22Rv1 (cell line): Measurements from ENCODE around the gene SLC43A2.

Experiments used
- H3K27ac ChIP-seq: fragments of 450-650 bp; 2 replicates; pipeline ENCODE4 v1.5.1; 2017
- CTCF ChIP-seq: fragments of 450-650 bp; IDR thresholded peaks from 2 replicates; pipeline ENCODE4 v1.5.1; 2017; ENCODE audit warnings: mild to moderate bottlenecking
- ZFX ChIP-seq: fragments of 450-650 bp; IDR thresholded peaks from 2 replicates; pipeline ENCODE4 v1.6.1; 2017; ENCODE audit warnings: antibody characterized with exemption, borderline replicate concordance

Gene SLC43A2

DNA sequence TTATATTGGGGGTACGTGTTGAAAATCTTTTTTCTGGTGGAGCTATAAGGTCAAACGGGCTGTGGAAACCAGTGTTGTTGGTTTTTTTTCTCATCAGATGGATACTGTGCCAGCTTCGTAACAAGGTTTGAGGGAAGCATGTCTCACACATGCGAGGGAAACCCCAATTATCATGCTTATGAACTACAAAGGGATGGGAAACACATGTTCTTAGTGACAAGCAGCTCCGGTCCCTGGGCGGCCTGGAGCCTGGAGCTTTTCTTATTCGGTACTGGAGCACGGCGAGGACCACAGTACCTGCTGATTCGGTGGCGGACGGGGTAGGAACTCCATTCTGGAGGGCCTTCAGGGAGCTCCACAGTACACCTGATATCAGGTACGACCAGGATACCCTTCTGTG, 12.5 kb downstream of the SLC43A2 start:
- H3K27ac ChIP-seq = no peak overlapping the region
- TF ChIP-seq ZFX = no peak
- no peak for TF ChIP-seq CTCF

GRCh38 chr17:1612400-1612799, 16.2 kb downstream of the SLC43A2 start:
- no peak overlapping the region for H3K27ac ChIP-seq
- TF ChIP-seq CTCF = no peak
- no peak for TF ChIP-seq ZFX

DNA sequence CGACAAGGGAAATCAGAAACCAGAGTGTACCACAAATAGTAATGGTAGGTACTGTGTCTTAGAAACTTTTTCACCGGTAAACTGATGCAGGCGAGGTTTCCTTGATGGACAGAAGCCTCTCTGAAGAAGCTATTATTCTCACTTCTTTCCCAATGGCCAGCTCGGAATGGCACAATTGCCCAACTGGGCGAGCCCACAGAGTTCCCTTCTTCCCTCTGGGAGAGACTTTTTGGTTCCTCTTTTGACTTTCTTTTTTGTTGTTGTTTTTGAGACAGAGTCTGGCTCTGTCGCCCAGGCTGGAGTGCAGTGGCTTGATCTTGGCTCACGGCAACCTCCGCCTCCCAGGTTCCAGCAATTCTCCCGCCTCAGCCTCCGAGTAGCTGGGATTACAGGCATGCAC, 16.9 kb downstream of the SLC43A2 start:
- no peak for TF ChIP-seq ZFX
- no peak for TF ChIP-seq CTCF
- H3K27ac ChIP-seq = no peak overlapping the region

GRCh38 chr17:1608676-1609075, 20.0 kb downstream of the SLC43A2 start:
- H3K27ac ChIP-seq = no peak overlapping the region
- TF ChIP-seq CTCF (no peak), ZFX (no peak)

DNA sequence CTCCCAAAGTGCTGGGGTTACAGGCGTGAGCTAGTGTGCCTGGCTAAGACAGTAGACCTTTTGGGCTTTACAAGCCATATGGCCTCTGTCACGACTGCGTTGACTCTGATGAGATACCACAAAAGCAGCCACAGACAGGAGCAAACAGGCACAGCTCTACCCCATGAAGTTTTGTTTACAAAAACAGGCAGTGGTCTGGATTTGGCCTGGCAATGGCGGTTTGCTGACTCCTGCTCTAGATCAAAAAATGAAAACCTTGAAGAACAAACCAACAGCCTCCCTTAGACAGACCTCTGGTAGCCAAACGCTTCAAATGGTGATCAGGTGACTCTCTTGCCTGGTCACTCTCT, 20.7 kb downstream of the SLC43A2 start:
- no peak overlapping the region for H3K27ac ChIP-seq
- TF ChIP-seq CTCF = no peak
- no peak for TF ChIP-seq ZFX

- H3K27ac ChIP-seq = no peak overlapping the region
- TF ChIP-seq CTCF (no peak), ZFX (no peak)
Observed at GRCh38 chr17:1606352-1606985, 22.2 kb downstream of the SLC43A2 start.

GRCh38 chr17:1605681-1606351, 22.8 kb downstream of the SLC43A2 start:
- TF ChIP-seq ZFX (no peak), CTCF (no peak)
- no peak overlapping the region for H3K27ac ChIP-seq
